ENCODE measurements around the gene ZNF776. TPM values are rescaled to one million over a fixed set of nuclear protein-coding genes. Genes with fewer than 3 reads are reported as not detected.

ZNF776 gene
- total and polyA plus RNA-seq, 2 of the 13 experiments (the other 11 are each of a cell fraction or from before 2014, with no cell fraction given) = 7.6 to 16.9 TPM

DNA sequence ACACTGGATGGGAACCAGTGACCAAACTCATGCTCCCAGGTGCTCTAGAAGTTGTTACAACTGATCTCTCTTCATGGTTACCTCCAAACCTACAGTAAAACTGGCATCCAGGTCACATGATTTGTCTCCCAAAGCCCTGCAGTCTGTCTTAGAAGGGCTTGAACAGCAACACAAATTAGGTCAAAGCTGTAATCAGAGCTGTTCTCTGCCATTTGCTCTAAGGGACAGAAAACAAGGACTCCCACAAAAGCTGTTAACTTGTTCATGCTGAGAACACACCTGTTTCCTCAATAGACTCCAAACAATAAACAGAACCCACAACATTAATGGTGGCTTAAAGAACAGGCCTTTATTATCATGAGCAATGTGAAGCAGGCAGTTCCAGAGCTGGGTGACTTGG is 27.2 kb upstream of the ZNF776 start (continued):
- TF ChIP-seq ZNF24 (IDR thresholded peaks at IDR 0.05) (no peak), TCF7L2 (IDR thresholded peaks at IDR 0.05; ENCODE audit: low read depth, low read length) (no peak), MTF2 (CRISPR knock-in tag; IDR thresholded peaks at IDR 0.05; ENCODE audit: borderline replicate concordance) (no peak), ZNF317 (CRISPR knock-in tag; IDR thresholded peaks at IDR 0.05) (no peak), ZKSCAN8 (CRISPR knock-in tag; IDR thresholded peaks at IDR 0.05; ENCODE audit: borderline replicate concordance) (no peak), HOXD1 (CRISPR knock-in tag; IDR thresholded peaks at IDR 0.05) (no peak)
- TF ChIP-seq, protein P1, sequence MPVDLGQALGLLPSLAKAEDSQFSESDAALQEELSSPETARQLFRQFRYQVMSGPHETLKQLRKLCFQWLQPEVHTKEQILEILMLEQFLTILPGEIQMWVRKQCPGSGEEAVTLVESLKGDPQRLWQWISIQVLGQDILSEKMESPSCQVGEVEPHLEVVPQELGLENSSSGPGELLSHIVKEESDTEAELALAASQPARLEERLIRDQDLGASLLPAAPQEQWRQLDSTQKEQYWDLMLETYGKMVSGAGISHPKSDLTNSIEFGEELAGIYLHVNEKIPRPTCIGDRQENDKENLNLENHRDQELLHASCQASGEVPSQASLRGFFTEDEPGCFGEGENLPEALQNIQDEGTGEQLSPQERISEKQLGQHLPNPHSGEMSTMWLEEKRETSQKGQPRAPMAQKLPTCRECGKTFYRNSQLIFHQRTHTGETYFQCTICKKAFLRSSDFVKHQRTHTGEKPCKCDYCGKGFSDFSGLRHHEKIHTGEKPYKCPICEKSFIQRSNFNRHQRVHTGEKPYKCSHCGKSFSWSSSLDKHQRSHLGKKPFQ (CRISPR knock-in tag; IDR thresholded peaks at IDR 0.05; ENCODE audit: insufficient replicate concordance) = no peak
- TF ChIP-seq, protein P2, sequence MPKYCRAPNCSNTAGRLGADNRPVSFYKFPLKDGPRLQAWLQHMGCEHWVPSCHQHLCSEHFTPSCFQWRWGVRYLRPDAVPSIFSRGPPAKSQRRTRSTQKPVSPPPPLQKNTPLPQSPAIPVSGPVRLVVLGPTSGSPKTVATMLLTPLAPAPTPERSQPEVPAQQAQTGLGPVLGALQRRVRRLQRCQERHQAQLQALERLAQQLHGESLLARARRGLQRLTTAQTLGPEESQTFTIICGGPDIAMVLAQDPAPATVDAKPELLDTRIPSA (CRISPR knock-in tag; IDR thresholded peaks at IDR 0.05; ENCODE audit: borderline replicate concordance) = no peak

DNA sequence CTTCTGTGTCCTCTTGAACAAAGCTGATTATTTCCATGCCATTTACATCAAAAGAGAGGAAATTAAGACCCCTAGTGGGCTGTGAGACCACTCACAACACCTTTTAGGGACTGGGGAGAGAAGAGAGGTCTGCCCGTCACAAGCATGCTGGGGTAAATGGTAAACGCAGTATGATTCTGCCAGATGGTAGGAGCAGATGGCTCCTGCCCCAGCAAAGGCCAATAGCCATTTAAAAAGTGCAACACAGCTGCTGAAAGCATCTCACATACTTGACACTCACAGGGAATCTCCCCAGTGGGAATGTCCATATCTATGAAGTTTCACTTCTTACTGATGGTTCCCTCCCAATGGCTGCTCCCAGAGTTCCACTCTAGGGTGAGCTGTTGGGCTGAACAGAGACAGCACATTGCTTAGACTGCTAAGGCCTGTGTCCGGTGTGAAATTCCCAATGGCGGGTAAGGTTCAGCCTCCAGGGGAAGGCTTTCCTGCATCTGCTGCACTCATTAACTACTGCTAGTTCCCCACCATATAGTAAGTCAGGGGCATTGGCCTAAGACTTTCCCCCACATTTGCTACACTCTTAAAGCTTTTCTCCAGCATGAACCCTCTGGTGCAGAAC is 26.6 kb upstream of the ZNF776 start:
- Histone ChIP-seq H3K4me1 (ENCODE audit: insufficient read depth, low read length) (no peaks in the 10 kb centered on the region), H3K4me2 (ENCODE audit: low read depth, low read length) (no peak overlapping the region), H3K36me3 (replicated peaks in 1 of 2; ENCODE audit: control insufficient read depth in 1 of 2, insufficient read depth in 2 of 2, low read length in 2 of 2) (peaks cover 0 to 1% of the 10 kb centered on the region in 2 experiments; a peak in 2 of 5 replicates), H4K20me1 (ENCODE audit: insufficient read depth, low read length) (no peaks in the 10 kb centered on the region), H3K9me3 (ENCODE audit: low read length) (no peaks in the 10 kb centered on the region), H3K27ac (ENCODE audit: extremely low read length, insufficient read depth, low read length) (no peak overlapping the region), H3K9ac (ENCODE audit: insufficient read depth, low read depth, low read length) (no peak overlapping the region), H3K27me3 (ENCODE audit: control insufficient read depth in 1 of 2, insufficient read depth in 2 of 2, low read length in 2 of 2) (no peaks in the 10 kb centered on the region), H2AFZ (ENCODE audit: low read length) (no peak overlapping the region), H3K4me3 (replicated peaks in 1 of 3; ENCODE audit: insufficient read depth in 1 of 3, low read depth in 2 of 3, low read length in 3 of 3) (no peak overlapping the region), H3K79me2 (ENCODE audit: insufficient read depth, low read length) (no peaks in the 10 kb centered on the region)
- intact Hi-C loops (cut with micrococcal nuclease; ENCODE audit: unreplicated experiment) = no loop called here
- 100% methylated on average over 4 of the region's 4 CpGs for WGBS (ENCODE audit: low lambda C conversion rate)
- DNase-seq (ENCODE audit: low spot score) (no peak), FAIRE-seq (no peak), ATAC-seq (no peak)
- in situ Hi-C loops (cut with HindIII; ENCODE audit: extremely low pct_ligation_motif_present, low pct_unique_long_range_greater_than_20kb) = no loop called here
- POLR2A ChIA-PET = no interaction called here
- no TSS peak for BruUV-seq (replicated peaks)
- CTCF ChIA-PET (ENCODE audit: low intra/inter-chr PET ratio, low total read pairs) = no interaction called here
- no peak for TF ChIP-seq ZNF572 (CRISPR knock-in tag; IDR thresholded peaks at IDR 0.05)
- TF ChIP-seq REPIN1 (CRISPR knock-in tag; IDR thresholded peaks at IDR 0.05; ENCODE audit: borderline replicate concordance, low read depth) = no peak
- no peak for TF ChIP-seq ZNF431 (CRISPR knock-in tag; IDR thresholded peaks at IDR 0.05; ENCODE audit: borderline replicate concordance, low read depth)
- no peak for TF ChIP-seq NFKBIZ (CRISPR knock-in tag; IDR thresholded peaks at IDR 0.05)
- no peak for TF ChIP-seq ZNF746 (CRISPR knock-in tag; IDR thresholded peaks at IDR 0.05)
- TF ChIP-seq ZFP36 (IDR thresholded peaks at IDR 0.05; ENCODE audit: borderline replicate concordance, low read depth, low read length, partially characterized antibody) = no peak
- TF ChIP-seq ZNF136 (CRISPR knock-in tag; IDR thresholded peaks at IDR 0.05; ENCODE audit: low read depth) = no peak
- TF ChIP-seq, protein P3, sequence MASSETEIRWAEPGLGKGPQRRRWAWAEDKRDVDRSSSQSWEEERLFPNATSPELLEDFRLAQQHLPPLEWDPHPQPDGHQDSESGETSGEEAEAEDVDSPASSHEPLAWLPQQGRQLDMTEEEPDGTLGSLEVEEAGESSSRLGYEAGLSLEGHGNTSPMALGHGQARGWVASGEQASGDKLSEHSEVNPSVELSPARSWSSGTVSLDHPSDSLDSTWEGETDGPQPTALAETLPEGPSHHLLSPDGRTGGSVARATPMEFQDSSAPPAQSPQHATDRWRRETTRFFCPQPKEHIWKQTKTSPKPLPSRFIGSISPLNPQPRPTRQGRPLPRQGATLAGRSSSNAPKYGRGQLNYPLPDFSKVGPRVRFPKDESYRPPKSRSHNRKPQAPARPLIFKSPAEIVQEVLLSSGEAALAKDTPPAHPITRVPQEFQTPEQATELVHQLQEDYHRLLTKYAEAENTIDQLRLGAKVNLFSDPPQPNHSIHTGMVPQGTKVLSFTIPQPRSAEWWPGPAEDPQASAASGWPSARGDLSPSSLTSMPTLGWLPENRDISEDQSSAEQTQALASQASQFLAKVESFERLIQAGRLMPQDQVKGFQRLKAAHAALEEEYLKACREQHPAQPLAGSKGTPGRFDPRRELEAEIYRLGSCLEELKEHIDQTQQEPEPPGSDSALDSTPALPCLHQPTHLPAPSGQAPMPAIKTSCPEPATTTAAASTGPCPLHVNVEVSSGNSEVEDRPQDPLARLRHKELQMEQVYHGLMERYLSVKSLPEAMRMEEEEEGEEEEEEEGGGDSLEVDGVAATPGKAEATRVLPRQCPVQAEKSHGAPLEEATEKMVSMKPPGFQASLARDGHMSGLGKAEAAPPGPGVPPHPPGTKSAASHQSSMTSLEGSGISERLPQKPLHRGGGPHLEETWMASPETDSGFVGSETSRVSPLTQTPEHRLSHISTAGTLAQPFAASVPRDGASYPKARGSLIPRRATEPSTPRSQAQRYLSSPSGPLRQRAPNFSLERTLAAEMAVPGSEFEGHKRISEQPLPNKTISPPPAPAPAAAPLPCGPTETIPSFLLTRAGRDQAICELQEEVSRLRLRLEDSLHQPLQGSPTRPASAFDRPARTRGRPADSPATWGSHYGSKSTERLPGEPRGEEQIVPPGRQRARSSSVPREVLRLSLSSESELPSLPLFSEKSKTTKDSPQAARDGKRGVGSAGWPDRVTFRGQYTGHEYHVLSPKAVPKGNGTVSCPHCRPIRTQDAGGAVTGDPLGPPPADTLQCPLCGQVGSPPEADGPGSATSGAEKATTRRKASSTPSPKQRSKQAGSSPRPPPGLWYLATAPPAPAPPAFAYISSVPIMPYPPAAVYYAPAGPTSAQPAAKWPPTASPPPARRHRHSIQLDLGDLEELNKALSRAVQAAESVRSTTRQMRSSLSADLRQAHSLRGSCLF (CRISPR knock-in tag; IDR thresholded peaks at IDR 0.05; ENCODE audit: borderline replicate concordance) = no peak
